HG03060 (cell line): Measurements from ENCODE around the gene MED20.

Source experiments
- ATAC-seq: cut with Tn5 transposase; IDR thresholded peaks from one replicate; pipeline ENCODE4 v1.9.1; 2021; ENCODE audit warnings: low read depth, moderate number of reproducible peaks; ENCODE audit not compliant: unreplicated experiment

MED20 gene

GRCh38 chr6:41941280-41942066 lies 20.5 kb upstream of the MED20 start, which contains the start of gene CCND3:
CCND3 (minus strand) TSS chr6:41941808; CDS start chr6:41941649, 159 bp downstream.
- peak; percentile 51 for ATAC-seq

- ATAC-seq: no peak
Measured at GRCh38 chr6:41940759-41941279, 19.9 kb upstream of the MED20 start.

- no peak for ATAC-seq
Measured at GRCh38 chr6:41939848-41940758, 19.2 kb upstream of the MED20 start.

GRCh38 chr6:41939176-41939847 lies 18.4 kb upstream of the MED20 start:
- ATAC-seq: no peak

GRCh38 chr6:41938590-41939175 lies 17.7 kb upstream of the MED20 start:
- no peak for ATAC-seq

GRCh38 chr6:41937861-41938574 lies 17.1 kb upstream of the MED20 start:
- no peak for ATAC-seq

- ATAC-seq: no peak
Measured at GRCh38 chr6:41937472-41937860, 16.5 kb upstream of the MED20 start.

- ATAC-seq: no peak
Measured at GRCh38 chr6:41936073-41936837, 15.3 kb upstream of the MED20 start.

- no peak for ATAC-seq
Measured at GRCh38 chr6:41935685-41936072, 14.7 kb upstream of the MED20 start.

- ATAC-seq: no peak
Measured at GRCh38 chr6:41935193-41935574, 14.2 kb upstream of the MED20 start.

GRCh38 chr6:41934278-41935192 lies 13.6 kb upstream of the MED20 start:
- no peak for ATAC-seq

- no peak for ATAC-seq
Measured at GRCh38 chr6:41932378-41932777, 11.4 kb upstream of the MED20 start.

GRCh38 chr6:41931792-41932191 lies 10.9 kb upstream of the MED20 start:
- ATAC-seq: no peak

GRCh38 chr6:41929924-41930323 lies 9.0 kb upstream of the MED20 start:
- no peak for ATAC-seq

GRCh38 chr6:41927253-41927652 lies 6.3 kb upstream of the MED20 start:
- ATAC-seq: no peak

- ATAC-seq: no peak
Measured at GRCh38 chr6:41922154-41922553, 1.2 kb upstream of the MED20 start.

- ATAC-seq: no peak
Measured at GRCh38 chr6:41921712-41921998, 716 bp upstream of the MED20 start.

- ATAC-seq: no peak
Measured at GRCh38 chr6:41917528-41917927, 3.4 kb downstream of the MED20 start.
